HG02678 (cell line): ENCODE measurements around the gene TAPT1.

Experiments
- ATAC-seq: cut with Tn5 transposase; IDR thresholded peaks from one replicate; pipeline ENCODE4 v1.9.1; 2021; ENCODE audit warnings: mild to moderate bottlenecking, moderate library complexity; ENCODE audit not compliant: unreplicated experiment

Gene TAPT1

GRCh38 chr4:16250661-16251365, 24.5 kb upstream of the TAPT1 start:
- ATAC-seq: no peak

- ATAC-seq: no peak
Measured at GRCh38 chr4:16248605-16249004, 22.3 kb upstream of the TAPT1 start.

GRCh38 chr4:16245241-16245640, 19.0 kb upstream of the TAPT1 start:
- ATAC-seq: no peak

GRCh38 chr4:16243285-16243684, 17.0 kb upstream of the TAPT1 start:
- no peak for ATAC-seq

- ATAC-seq: no peak
Measured at GRCh38 chr4:16240300-16240699, 14.0 kb upstream of the TAPT1 start.

- ATAC-seq: no peak
Measured at GRCh38 chr4:16239086-16239485, 12.8 kb upstream of the TAPT1 start.

GRCh38 chr4:16238327-16238726, 12.1 kb upstream of the TAPT1 start:
- ATAC-seq: no peak

- no peak for ATAC-seq
Measured at GRCh38 chr4:16237715-16238114, 11.4 kb upstream of the TAPT1 start.

GRCh38 chr4:16236402-16237023, 10.2 kb upstream of the TAPT1 start:
- no peak for ATAC-seq

- ATAC-seq: no peak
Measured at GRCh38 chr4:16235209-16235608, 8.9 kb upstream of the TAPT1 start.

- no peak for ATAC-seq
Measured at GRCh38 chr4:16233569-16234177, 7.4 kb upstream of the TAPT1 start.

- no peak for ATAC-seq
Measured at GRCh38 chr4:16231570-16232245, 5.4 kb upstream of the TAPT1 start.

GRCh38 chr4:16230308-16230707, 4.0 kb upstream of the TAPT1 start:
- no peak for ATAC-seq

GRCh38 chr4:16229604-16230003, 3.3 kb upstream of the TAPT1 start:
- no peak for ATAC-seq

- ATAC-seq: no peak
Measured at GRCh38 chr4:16227462-16227868, 1.2 kb upstream of the TAPT1 start.

- peak; percentile 41 for ATAC-seq
Measured at GRCh38 chr4:16226816-16227461, 668 bp upstream of the TAPT1 start.

GRCh38 chr4:16225167-16225862, 956 bp downstream of the TAPT1 start:
- no peak for ATAC-seq

- no peak for ATAC-seq
Measured at GRCh38 chr4:16224264-16225166, 1.8 kb downstream of the TAPT1 start.

- ATAC-seq: no peak
Measured at GRCh38 chr4:16222957-16223527, 3.2 kb downstream of the TAPT1 start.
